Frontal cortex (tissue), 4 donors: ENCODE measurements around the gene EIF4E1B. TPM values are rescaled to one million over a fixed set of nuclear protein-coding genes. Genes with fewer than 3 reads are reported as not detected.

Experiments
- DNase-seq, 2 donors: peaks; one replicate each; pipeline ENCODE4 v3.0.0; 2012; ENCODE audit warnings: low spot score in 2 of 2
- FAIRE-seq: peaks from 2 replicates; lab custom pipeline; 2012; peaks lifted over from hg19 to GRCh38; lab: Jason Lieb, UNC
- small RNA-seq: library from RNA; depleted of rRNA; stranded (forward); fragments of <200 nt; gene quantifications from one replicate; pipeline ENCODE3, GENCODE V24; 2014
- total RNA-seq: library from RNA; depleted of rRNA; stranded (reverse); fragments of >200 nt; gene quantifications from one replicate; pipeline ENCODE4 v1.2.3, GENCODE V29; 2014
- donor health status: control.
- donor health status: control.
- donor health status: control.

EIF4E1B gene
- total RNA-seq, 1 donor from 2014 or later = under 0.01 TPM

DNA sequence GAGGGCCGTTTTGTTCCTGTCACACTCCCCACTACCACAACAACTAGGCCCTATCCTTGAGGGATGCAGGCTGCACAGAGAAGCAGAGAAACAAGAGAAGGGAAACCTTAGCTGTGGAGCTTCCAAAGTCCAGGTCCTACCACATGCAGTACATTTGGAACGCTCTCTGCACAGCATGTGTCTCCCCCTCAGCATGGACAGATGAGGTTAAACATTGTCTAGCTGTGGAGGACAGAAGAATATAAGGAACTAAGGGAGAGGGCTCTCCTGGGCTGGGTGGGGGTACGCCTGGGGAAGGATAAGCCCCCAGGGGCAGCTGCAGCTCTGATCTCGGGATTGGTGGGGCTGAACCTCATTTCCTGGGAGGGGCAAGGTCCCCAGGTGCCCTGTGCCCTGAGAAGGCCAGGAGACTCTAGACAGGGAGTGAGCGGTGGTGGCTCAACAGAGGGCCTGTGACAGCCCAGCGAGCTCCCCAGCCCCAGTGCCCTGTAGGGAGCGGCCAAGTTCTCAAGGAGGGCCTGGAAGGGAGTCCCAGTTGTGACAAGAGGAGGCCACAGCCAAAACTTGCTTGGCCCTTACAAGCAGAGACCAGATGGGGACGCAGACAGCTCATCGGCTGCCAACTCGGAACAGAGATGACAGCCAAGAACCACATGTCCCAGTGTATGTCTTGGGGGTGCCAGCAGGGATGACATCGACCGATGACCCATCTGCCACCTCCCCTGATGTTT lies 46.9 kb downstream of the EIF4E1B start:
- DNase-seq (no peak), FAIRE-seq (no peak)

DNA sequence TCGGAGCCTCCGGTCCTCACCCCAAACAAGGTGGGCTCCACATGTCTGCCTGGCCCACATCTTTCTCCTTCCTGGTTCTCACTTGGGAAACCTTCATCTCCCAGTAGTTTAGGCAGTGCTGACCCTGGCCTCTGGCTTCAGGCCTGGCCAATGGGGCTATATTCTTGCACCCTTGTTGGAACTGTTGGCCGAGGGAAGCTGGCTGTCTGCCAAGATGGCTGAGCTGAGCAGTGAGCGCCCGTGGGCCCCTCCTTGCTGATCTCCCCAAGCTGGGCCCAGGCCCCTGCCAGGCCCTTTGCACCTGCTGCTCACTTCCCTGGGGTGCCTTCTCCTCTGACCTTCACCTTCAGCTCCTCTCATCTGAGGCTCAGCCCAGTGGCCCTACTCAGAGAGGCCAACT lies 48.1 kb downstream of the EIF4E1B start:
- DNase-seq (no peak), FAIRE-seq (no peak)

- FAIRE-seq = no peak
- DNase-seq = no peak
These were observed 49.1 kb downstream of the EIF4E1B start for GRCh38 chr5:176679365-176680225.

GRCh38 chr5:176680226-176680563 lies 49.7 kb downstream of the EIF4E1B start:
- DNase-seq (no peak), FAIRE-seq (no peak)

DNA sequence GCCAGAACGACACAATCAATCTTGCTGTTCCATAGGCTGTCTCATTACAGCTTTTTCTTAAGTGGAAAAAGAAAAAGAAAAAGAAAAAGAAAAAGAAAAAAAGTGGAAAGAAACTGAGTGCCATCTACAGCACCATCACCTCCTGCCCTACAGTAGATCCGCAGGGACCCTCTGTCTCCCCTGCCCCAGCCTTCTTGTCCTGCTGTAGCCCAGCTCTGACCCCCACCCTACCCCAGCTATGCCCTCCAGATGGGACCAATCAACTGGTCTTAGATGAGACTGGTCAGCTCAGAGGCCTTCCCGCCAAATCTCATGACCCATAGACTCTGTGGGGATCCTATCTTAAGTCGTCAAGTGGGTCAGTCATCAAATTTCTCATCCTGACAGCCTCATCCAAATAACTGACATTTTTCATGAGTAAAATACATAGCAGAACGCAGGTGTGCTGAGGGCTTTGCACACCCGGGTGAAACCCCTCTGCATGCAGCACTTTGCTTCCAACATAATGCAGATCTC lies 51.6 kb downstream of the EIF4E1B start:
- FAIRE-seq = no peak
- DNase-seq = no peak

- no peak for DNase-seq
- FAIRE-seq = no peak
These were observed 54.5 kb downstream of the EIF4E1B start for GRCh38 chr5:176685010-176685409.

DNA sequence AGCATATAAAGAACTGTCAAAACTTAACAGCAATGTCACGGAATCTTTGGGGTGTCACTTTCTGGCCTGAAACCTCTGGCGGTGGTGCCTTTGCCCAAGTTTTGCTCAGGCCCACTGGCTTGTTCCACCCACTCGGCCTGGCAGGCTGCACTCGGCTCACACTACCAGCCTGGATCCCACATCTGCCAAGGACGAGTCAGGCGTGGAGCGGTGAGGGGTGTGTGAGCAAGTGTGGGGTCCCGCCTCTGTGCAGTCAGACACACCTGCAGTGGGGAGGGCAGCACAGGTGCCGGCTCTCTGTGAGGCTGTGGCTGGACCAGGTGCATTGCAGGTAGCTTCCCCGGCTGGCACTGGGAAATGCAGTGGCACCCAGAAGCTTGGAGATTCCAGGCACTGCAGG lies 56.8 kb downstream of the EIF4E1B start:
- DNase-seq (no peak), FAIRE-seq (no peak)

DNA sequence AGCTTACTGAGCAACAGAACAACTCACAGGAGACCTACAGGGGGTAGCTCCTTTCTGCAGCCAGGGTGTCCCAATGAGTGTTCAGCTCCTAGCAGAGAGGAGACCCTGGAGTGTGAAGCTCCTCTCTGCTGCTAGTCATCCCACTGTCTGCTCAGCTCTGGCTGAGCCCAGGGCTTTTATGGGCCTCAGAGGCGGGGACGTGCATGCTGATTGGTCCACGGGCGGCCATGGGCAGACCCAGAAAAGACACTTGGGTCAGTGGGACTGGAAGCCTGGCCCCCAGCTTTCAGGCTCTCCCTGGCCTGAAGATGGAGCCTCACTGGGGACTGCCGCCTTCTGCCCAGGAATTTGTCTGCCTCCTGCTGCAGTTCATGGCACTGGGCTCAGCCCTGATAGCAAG lies 57.4 kb downstream of the EIF4E1B start:
- DNase-seq = no peak
- no peak for FAIRE-seq

GRCh38 chr5:176690911-176691310 lies 60.4 kb downstream of the EIF4E1B start:
- DNase-seq = no peak
- FAIRE-seq = no peak

DNA sequence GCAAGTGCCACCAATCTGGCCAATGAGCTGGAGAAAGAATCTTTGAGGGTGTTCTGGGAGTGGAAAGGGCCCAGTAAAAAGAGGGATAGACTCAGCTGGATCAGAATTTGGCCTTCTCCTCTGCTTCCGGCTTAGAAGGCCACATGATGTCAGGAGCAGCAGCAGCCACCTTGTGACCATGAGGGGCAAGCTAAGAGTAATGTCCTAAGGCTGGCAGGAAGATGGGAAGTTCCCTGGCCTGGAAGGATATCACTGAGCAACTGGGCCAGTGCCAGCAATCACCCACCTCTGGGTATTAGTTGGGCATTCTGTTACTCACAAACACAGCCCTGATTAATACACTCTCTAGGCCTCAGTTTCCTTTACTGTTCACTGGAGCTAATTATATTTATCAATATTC lies 61.0 kb downstream of the EIF4E1B start:
- DNase-seq (no peak), FAIRE-seq (no peak)

DNA sequence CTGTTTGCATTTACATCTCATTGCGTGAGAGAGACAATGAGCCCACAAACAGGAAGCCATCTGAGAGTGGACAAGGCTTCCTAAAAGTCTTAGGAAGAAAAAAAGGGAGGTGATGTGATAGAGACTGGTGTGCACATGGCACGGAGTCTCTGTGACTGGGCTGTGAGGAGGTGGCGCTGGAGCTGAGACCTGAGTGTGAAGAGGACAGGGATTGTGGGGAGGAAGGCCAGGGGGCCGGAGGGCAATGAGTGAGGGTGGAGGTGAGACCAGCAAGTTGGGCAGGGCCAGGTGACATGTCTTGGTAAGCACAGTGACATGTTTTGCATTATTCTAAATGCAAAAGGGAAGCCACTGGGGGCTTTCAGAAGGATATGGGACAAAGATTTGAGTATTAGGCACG lies 61.9 kb downstream of the EIF4E1B start:
- no peak for DNase-seq
- FAIRE-seq = no peak

GRCh38 chr5:176692839-176693476 lies 62.5 kb downstream of the EIF4E1B start:
- no peak for FAIRE-seq
- DNase-seq = no peak

DNA sequence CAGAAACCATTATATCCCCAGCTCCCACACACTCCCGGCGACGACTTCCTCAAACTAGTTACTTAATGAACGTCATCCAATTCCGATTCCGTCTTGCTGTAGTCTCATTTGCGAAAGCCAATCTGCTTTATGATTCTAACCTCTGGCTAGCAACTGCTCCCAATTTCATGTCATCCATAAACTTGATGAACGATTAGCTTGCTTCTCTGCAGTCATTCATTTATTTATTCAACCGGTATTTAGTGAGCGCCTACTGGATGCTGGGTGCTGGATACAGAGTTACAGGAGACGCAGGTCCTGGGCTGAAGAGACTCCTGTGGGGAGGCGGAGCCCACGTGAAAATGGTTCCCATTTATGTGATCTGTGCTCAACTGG lies 63.0 kb downstream of the EIF4E1B start:
- FAIRE-seq (no peak), DNase-seq (no peak)

GRCh38 chr5:176694146-176694545 lies 63.7 kb downstream of the EIF4E1B start:
- DNase-seq = no peak
- FAIRE-seq = no peak

DNA sequence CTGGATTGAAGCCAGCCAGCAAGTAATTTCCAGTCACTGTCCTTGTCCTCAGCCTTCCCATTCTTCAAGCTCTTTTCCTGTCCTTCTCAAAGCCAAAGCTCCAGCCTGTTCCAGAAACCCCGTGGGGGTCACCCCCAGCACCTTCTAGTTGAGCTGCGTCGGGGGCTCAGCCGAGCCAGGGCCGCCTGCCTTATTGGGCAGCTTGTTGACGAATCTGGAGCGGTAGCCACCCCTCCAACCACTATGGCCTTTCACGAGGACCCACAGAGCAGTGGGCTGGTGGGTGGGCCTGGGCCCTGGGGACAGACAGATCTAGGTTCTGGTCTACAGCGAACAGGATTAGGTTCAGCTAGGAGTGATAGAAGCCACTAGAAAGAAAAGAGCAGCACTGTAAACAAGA lies 64.2 kb downstream of the EIF4E1B start:
- FAIRE-seq (no peak), DNase-seq (no peak)

DNA sequence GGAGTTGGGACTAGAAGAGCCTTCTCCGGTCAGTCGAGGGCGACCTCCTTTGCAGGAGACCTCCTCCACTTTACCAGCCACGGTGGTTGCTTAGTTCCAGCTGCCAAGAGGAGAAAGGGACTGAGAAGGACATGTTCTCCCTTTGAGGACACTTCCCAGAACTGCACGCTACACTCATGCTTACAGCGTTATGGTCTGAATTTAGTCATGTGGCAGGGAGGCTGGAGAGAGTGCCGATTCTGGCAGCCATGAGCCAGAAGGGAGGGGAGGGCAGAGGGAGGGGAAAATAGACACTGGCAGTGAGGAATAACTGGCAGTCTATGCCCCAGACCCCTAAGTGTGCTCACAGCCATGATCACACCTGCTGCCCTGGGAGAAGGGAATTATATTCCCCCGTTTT lies 64.6 kb downstream of the EIF4E1B start:
- no peak for FAIRE-seq
- no peak for DNase-seq

Small RNAs within 50 kb of the gene (small RNA-seq; reads per million reads assigned to genes)
- gene MIR4281 = not detected

Other genes starting within 250 kb of the EIF4E1B start
- gene NOP16, start 242.1 kb upstream of the EIF4E1B start, total RNA-seq = 12.6 TPM
- 27.7 TPM for gene HIGD2A, start 241.9 kb upstream of the EIF4E1B start, total RNA-seq
- gene CLTB, start 214.1 kb upstream of the EIF4E1B start, total RNA-seq = 71.3 TPM
- 33.4 TPM for gene FAF2, start 182.3 kb upstream of the EIF4E1B start, total RNA-seq
- gene RNF44, start 93.3 kb upstream of the EIF4E1B start, total RNA-seq = 9.8 TPM
- under 0.01 TPM for gene CDHR2, start 81.3 kb upstream of the EIF4E1B start, total RNA-seq
- 101 TPM for gene GPRIN1, start 20.5 kb upstream of the EIF4E1B start, total RNA-seq
- gene SNCB, start 141 bp upstream of the EIF4E1B start, total RNA-seq = 15.5 TPM
- gene TSPAN17, start 16.8 kb downstream of the EIF4E1B start, total RNA-seq = 21.2 TPM
- 6.1 TPM for gene UNC5A, start 179.9 kb downstream of the EIF4E1B start, total RNA-seq